IPS-15b (cell line): ENCODE data around the gene ARMC3.
"Not testable (repeated sequence)": the region's sequence is repeated elsewhere in the genome, so short reads cannot be mapped to it uniquely, and the experiment has no call there.

Source experiments
- H3K27me3 ChIP-seq: one replicate; pipeline ENCODE4 v1.6.1; 2013; ENCODE audit warnings: low read length; ENCODE audit not compliant: control insufficient read depth, insufficient read depth
- H3K36me3 ChIP-seq: one replicate; pipeline ENCODE4 v1.6.1; 2013; ENCODE audit warnings: low read length; ENCODE audit not compliant: control insufficient read depth, insufficient read depth
- H3K4me1 ChIP-seq: one replicate; pipeline ENCODE4 v1.6.1; 2013; ENCODE audit warnings: mild to moderate bottlenecking, low read length; ENCODE audit not compliant: control insufficient read depth, insufficient read depth
- H3K4me3 ChIP-seq: one replicate; pipeline ENCODE4 v1.5.1; 2013; ENCODE audit warnings: low read depth, low read length
- H3K9ac ChIP-seq: one replicate; pipeline ENCODE4 v1.6.1; 2013; ENCODE audit warnings: low read depth, mild to moderate bottlenecking, low read length
- H3K9me3 ChIP-seq: one replicate; pipeline ENCODE4 v1.6.1; 2013; ENCODE audit warnings: mild to moderate bottlenecking, low read length; ENCODE audit not compliant: control insufficient read depth, insufficient read depth

The ARMC3 gene

GRCh38 chr10:22927661-22928403, at the start of gene ARMC3:
TSS of gene ARMC3 (plus strand) at chr10:22928053. CDS start at chr10:22931997, 3,944 bp downstream.
- Histone ChIP-seq H3K9ac (peak within 1 kb of the TSS; percentile 29), H3K27me3 (peaks cover 26% of the 10 kb centered on the region), H3K4me3 (peak within 1 kb of the TSS; percentile 79), H3K4me1 (no peaks in the 10 kb centered on the region), H3K9me3 (no peaks in the 10 kb centered on the region), H3K36me3 (no peaks in the 10 kb centered on the region)

- H3K9ac ChIP-seq: no peak overlapping the region
- no peak overlapping the region for H3K4me3 ChIP-seq
- no peaks in the 10 kb centered on the region for H3K9me3 ChIP-seq
- no peaks in the 10 kb centered on the region for H3K27me3 ChIP-seq
- no peaks in the 10 kb centered on the region for H3K36me3 ChIP-seq
- peaks cover 6% of the 10 kb centered on the region for H3K4me1 ChIP-seq
Observed at GRCh38 chr10:22891797-22892196, 36.1 kb upstream of the ARMC3 start.

- Histone ChIP-seq H3K9me3 (no peaks in the 10 kb centered on the region), H3K4me3 (no peak overlapping the region), H3K9ac (no peak overlapping the region), H3K27me3 (no peaks in the 10 kb centered on the region), H3K4me1 (peaks cover 6% of the 10 kb centered on the region), H3K36me3 (no peaks in the 10 kb centered on the region)
Observed at GRCh38 chr10:22893781-22894180, 34.1 kb upstream of the ARMC3 start.

- Histone ChIP-seq H3K27me3 (no peaks in the 10 kb centered on the region), H3K9ac (no peak overlapping the region), H3K36me3 (no peaks in the 10 kb centered on the region), H3K4me3 (no peak overlapping the region), H3K4me1 (peaks cover 6% of the 10 kb centered on the region), H3K9me3 (no peaks in the 10 kb centered on the region)
Observed at GRCh38 chr10:22894714-22895113, 33.1 kb upstream of the ARMC3 start.

GRCh38 chr10:22895252-22895651, 32.6 kb upstream of the ARMC3 start:
- H3K27me3 ChIP-seq: no peaks in the 10 kb centered on the region
- H3K4me1 ChIP-seq: peaks cover 6% of the 10 kb centered on the region
- H3K9ac ChIP-seq: no peak overlapping the region
- H3K9me3 ChIP-seq: no peaks in the 10 kb centered on the region
- H3K4me3 ChIP-seq: no peak overlapping the region
- no peaks in the 10 kb centered on the region for H3K36me3 ChIP-seq

GRCh38 chr10:22897371-22897770, 30.5 kb upstream of the ARMC3 start:
- Histone ChIP-seq H3K27me3 (no peaks in the 10 kb centered on the region), H3K4me3 (no peak overlapping the region), H3K9ac (no peak overlapping the region), H3K9me3 (no peaks in the 10 kb centered on the region), H3K4me1 (peaks cover 6% of the 10 kb centered on the region), H3K36me3 (no peaks in the 10 kb centered on the region)

GRCh38 chr10:22899307-22899706, 28.5 kb upstream of the ARMC3 start:
- no peak overlapping the region for H3K9ac ChIP-seq
- peaks cover 6% of the 10 kb centered on the region for H3K4me1 ChIP-seq
- H3K36me3 ChIP-seq: no peaks in the 10 kb centered on the region
- H3K9me3 ChIP-seq: no peaks in the 10 kb centered on the region
- no peaks in the 10 kb centered on the region for H3K27me3 ChIP-seq
- no peak overlapping the region for H3K4me3 ChIP-seq

GRCh38 chr10:22899775-22900174, 28.1 kb upstream of the ARMC3 start:
- H3K9ac ChIP-seq: no peak overlapping the region
- peaks cover 5% of the 10 kb centered on the region for H3K4me1 ChIP-seq
- no peaks in the 10 kb centered on the region for H3K36me3 ChIP-seq
- H3K9me3 ChIP-seq: no peaks in the 10 kb centered on the region
- H3K4me3 ChIP-seq: no peak overlapping the region
- H3K27me3 ChIP-seq: no peaks in the 10 kb centered on the region

- H3K9me3 ChIP-seq: no peaks in the 10 kb centered on the region
- H3K9ac ChIP-seq: no peak overlapping the region
- no peaks in the 10 kb centered on the region for H3K36me3 ChIP-seq
- H3K4me3 ChIP-seq: no peak overlapping the region
- H3K4me1 ChIP-seq: no peaks in the 10 kb centered on the region
- no peaks in the 10 kb centered on the region for H3K27me3 ChIP-seq
Observed at GRCh38 chr10:22900841-22901601, 26.8 kb upstream of the ARMC3 start.

GRCh38 chr10:22902147-22902546, 25.7 kb upstream of the ARMC3 start:
- not testable (repeated sequence) for H3K36me3 ChIP-seq, H3K4me3 ChIP-seq, H3K9me3 ChIP-seq, H3K9ac ChIP-seq, H3K27me3 ChIP-seq, H3K4me1 ChIP-seq

- no peaks in the 10 kb centered on the region for H3K9me3 ChIP-seq
- no peak overlapping the region for H3K9ac ChIP-seq
- no peaks in the 10 kb centered on the region for H3K27me3 ChIP-seq
- H3K4me1 ChIP-seq: no peaks in the 10 kb centered on the region
- no peak overlapping the region for H3K4me3 ChIP-seq
- no peaks in the 10 kb centered on the region for H3K36me3 ChIP-seq
Observed at GRCh38 chr10:22903694-22904093, 24.2 kb upstream of the ARMC3 start.

GRCh38 chr10:22906767-22907166, 21.1 kb upstream of the ARMC3 start:
- no peaks in the 10 kb centered on the region for H3K36me3 ChIP-seq
- no peak overlapping the region for H3K9ac ChIP-seq
- no peaks in the 10 kb centered on the region for H3K4me1 ChIP-seq
- no peaks in the 10 kb centered on the region for H3K27me3 ChIP-seq
- H3K4me3 ChIP-seq: no peak overlapping the region
- H3K9me3 ChIP-seq: no peaks in the 10 kb centered on the region
